Heart left ventricle (tissue), 16 donors: Measurements from ENCODE around the gene TSC22D1. TPM values are rescaled to one million over a fixed set of nuclear protein-coding genes. Genes with fewer than 3 reads are reported as not detected.
A peak's percentile ranks its signal among the peaks of the same experiment; 100 is the strongest.

Experiments used
- ATAC-seq, 4 donors: fragments of 200-7000 bp; cut with Tn5 transposase; one replicate each; pipeline ENCODE4 v1.9.1; 2020 to 2022; ENCODE audit warnings: moderate library complexity in 4 of 4, mild to moderate bottlenecking in 3 of 4, moderate number of reproducible peaks in 1 of 4
- DNase-seq, 5 donors: peaks; one replicate each; pipeline ENCODE4 v3.0.0-alpha.2; 2020
- H3K27ac ChIP-seq, 12 donors: fragments of 200-600 bp; sonication (generic) in 4 of 12; one replicate each; pipeline versions ENCODE4 v1.5.0 to v1.8.0; 2016 to 2022; ENCODE audit warnings: mild to moderate bottlenecking in 2 of 12
- H3K27me3 ChIP-seq, 9 donors: fragments of 200-600 bp; sonication (generic) in 2 of 9; one replicate each; pipeline versions ENCODE4 v1.5.1 to v1.8.0; 2016 to 2022; ENCODE audit warnings: mild to moderate bottlenecking in 3 of 9
- H3K36me3 ChIP-seq, 9 donors: fragments of 200-600 bp; sonication (generic) in 2 of 9; one replicate each; pipeline versions ENCODE4 v1.5.0 to v1.8.0; 2018 to 2022; ENCODE audit warnings: mild to moderate bottlenecking in 2 of 9
- H3K4me1 ChIP-seq, 12 donors: fragments of 200-600 bp; sonication (generic) in 4 of 12; one replicate each; pipeline versions ENCODE4 v1.5.0 to v1.8.0; 2016 to 2022; ENCODE audit warnings: mild to moderate bottlenecking in 3 of 12
- H3K4me3 ChIP-seq, 12 donors: fragments of 200-600 bp; sonication (generic) in 4 of 12; one replicate each; pipeline versions ENCODE4 v1.5.0 to v1.8.0; 2017 to 2022; ENCODE audit warnings: mild to moderate bottlenecking in 9 of 12, moderate library complexity in 4 of 12
- H3K9me3 ChIP-seq, 12 donors: fragments of 200-600 bp; sonication (generic) in 4 of 12; one replicate each; pipeline versions ENCODE4 v1.5.0 to v1.8.0; 2016 to 2022; ENCODE audit warnings: mild to moderate bottlenecking in 1 of 12
- CTCF ChIP-seq, 12 donors: fragments of 200-600 bp; sonication (generic) in 4 of 12; IDR thresholded peaks; one replicate each; pipeline versions ENCODE4 v1.5.0 to v1.8.0; 2018 to 2022; ENCODE audit warnings: antibody characterized with exemption in 12 of 12, mild to moderate bottlenecking in 5 of 12
- POLR2A ChIP-seq, 2 donors: fragments of 450-650 bp; IDR thresholded peaks; one replicate each; pipeline ENCODE4 v1.6.1; 2017; ENCODE audit warnings: antibody characterized with exemption in 2 of 2, mild to moderate bottlenecking in 2 of 2, moderate library complexity in 2 of 2
- WGBS, 4 donors: extraction: QIAGEN DNeasy Blood & Tissue Kit in 2 of 4; methylation state at CpG; one replicate each; pipeline versions ENCODE4 v1.1.5 to v1.1.7; 2013 to 2018; 5-methylcytosine and 5-hydroxymethylcytosine counted together
- intact Hi-C, 10 donors: fragments of 100-400 bp; cut with DNase I; formaldehyde crosslinking; loops; one replicate each; pipeline versions ENCODE4 v1.11.1 to v1.14.2; 2022
- polyA plus RNA-seq, 2 donors: library from polyadenylated mRNA; stranded (reverse); fragments of 200-250 nt; gene quantifications; one replicate each; pipeline ENCODE4 v1.2.3, GENCODE V29; 2013
- total RNA-seq, 9 donors: library from RNA; depleted of rRNA in 2 of 9; stranded (reverse); fragments of >200 nt in 2 of 9; fragmentation: NEBNext Ultra II Directional in 3 of 9; extraction: Animal tissue kit (Norgen Biotek cat#: 25700) in 3 of 9; gene quantifications; one replicate each; pipeline versions ENCODE4 v1.1.0 to v1.2.4, GENCODE V29; 2016 to 2023
- donor health status: ischemic (EF 13 %, LVEDD 7.1; RV severe dilation, severe dysfunction).
- donor health status: healthy with polysubstance abuse.
- donor health status: DM: no; HTN: yes; CAD: no.
- donor health status: DM: no; HTN: no; CAD: no.
- donor health status: ischemic (EF 25% LVEDD 6.9; RV normal size, moderate dysfunction).
- donor health status: ischemic (EF 25% LVEDD 5.7; RV mildly dilated, moderate dysfunction).
- donor health status: healthy.
- donor health status: DM: yes; HTN: yes; CAD: no.
- donor health status: ischemic (EF 35%, LVEDD 5.7; RV mildly dilated, moderate dysfunction).
- donor health status: nonischemic (EF 11% LVEDD 7.7; RV severe dilation, severe dysfunction).
- donor health status: DM: yes; HTN: yes; CAD: no.
- donor health status: PGD.
- donor health status: ischemic (EF 29% LVEDD 5.4; RV normal size, mild dysfunction).
- donor health status: nonischemic (EF 23%, LVEDD 6.1; RV moderate dilation, normal function).

The TSC22D1 gene
- total and polyA plus RNA-seq, 11 donors: 61.0 to 166 (median 125) TPM

GRCh38 chr13:44421853-44422525 lies 154.1 kb downstream of the TSC22D1 start:
- Histone ChIP-seq H3K27ac (peak overlapping the region in 4 of 12 donors; percentile 22 to 52 (median 32)), H3K36me3 (no peaks in the 10 kb centered on the region), H3K9me3 (no peaks in the 10 kb centered on the region), H3K4me3 (no peak overlapping the region), H3K4me1 (peaks cover 0 to 17% (median 3%) of the 10 kb centered on the region in 12 donors), H3K27me3 (no peaks in the 10 kb centered on the region)
- WGBS, 4 donors: 87 to 99% (median 95%) methylated on average over 2 of the region's 2 CpGs
- TF ChIP-seq CTCF (IDR thresholded peaks at IDR 0.05): no peak
- TF ChIP-seq POLR2A (IDR thresholded peaks at IDR 0.05): no peak
- no peak for ATAC-seq
- DNase-seq: no peak
- intact Hi-C loops: no loop called here

GRCh38 chr13:44420376-44421220 lies 155.5 kb downstream of the TSC22D1 start:
- Histone ChIP-seq H3K27me3 (no peaks in the 10 kb centered on the region), H3K9me3 (no peaks in the 10 kb centered on the region), H3K4me1 (peaks cover 0 to 17% (median 3%) of the 10 kb centered on the region in 12 donors), H3K27ac (no peak overlapping the region), H3K36me3 (no peaks in the 10 kb centered on the region), H3K4me3 (no peak overlapping the region)
- no peak for ATAC-seq
- WGBS, 4 donors: 87 to 91% (median 89%) methylated on average over 15 of the region's 15 CpGs
- TF ChIP-seq CTCF (IDR thresholded peaks at IDR 0.05) (no peak), POLR2A (IDR thresholded peaks at IDR 0.05) (no peak)
- DNase-seq: no peak
- intact Hi-C loops: no loop called here

GRCh38 chr13:44417876-44418275 lies 158.3 kb downstream of the TSC22D1 start:
- no peaks in the 10 kb centered on the region for H3K9me3 ChIP-seq
- H3K27ac ChIP-seq: no peak overlapping the region
- ATAC-seq (no peak), DNase-seq (no peak)
- H3K4me3 ChIP-seq: no peak overlapping the region
- H3K36me3 ChIP-seq: no peaks in the 10 kb centered on the region
- 78 to 81% (median 79%) methylated on average over 7 of the region's 7 CpGs for WGBS, 4 donors
- no peaks in the 10 kb centered on the region for H3K27me3 ChIP-seq
- TF ChIP-seq CTCF (IDR thresholded peaks at IDR 0.05) (no peak), POLR2A (IDR thresholded peaks at IDR 0.05) (no peak)
- intact Hi-C loops: no loop called here
- peaks cover 0 to 7% (median 0%) of the 10 kb centered on the region in 12 donors for H3K4me1 ChIP-seq

- WGBS, 4 donors: 77 to 86% (median 82%) methylated on average over 8 of the region's 8 CpGs
- Histone ChIP-seq H3K27me3 (no peaks in the 10 kb centered on the region), H3K9me3 (no peaks in the 10 kb centered on the region), H3K27ac (no peak overlapping the region), H3K4me1 (peaks cover 0 to 3% (median 0%) of the 10 kb centered on the region in 12 donors), H3K36me3 (no peaks in the 10 kb centered on the region), H3K4me3 (no peak overlapping the region)
- ATAC-seq (no peak), DNase-seq (no peak)
- TF ChIP-seq CTCF (IDR thresholded peaks at IDR 0.05) (no peak), POLR2A (IDR thresholded peaks at IDR 0.05) (no peak)
- intact Hi-C loops: no loop called here
Observed at GRCh38 chr13:44417446-44417845, 158.7 kb downstream of the TSC22D1 start.
